WTC11 (cell line): ENCODE data around the gene GDPD3.

ENCODE experiments used
- CTCF ChIP-seq: fragments of 200-600 bp; IDR thresholded peaks from 2 replicates; pipeline ENCODE4 v1.8.0; 2022; ENCODE audit warnings: antibody characterized with exemption
- ESRRA ChIP-seq: sonication (generic); formaldehyde crosslinking; IDR thresholded peaks from 2 replicates; pipeline ENCODE4 v1.8.1; 2022; ENCODE audit warnings: mild to moderate bottlenecking, missing genetic modification reagents, borderline replicate concordance
- TCF7 ChIP-seq: sonication (generic); formaldehyde crosslinking; IDR thresholded peaks from 2 replicates; pipeline ENCODE4 v1.8.0; 2022; ENCODE audit warnings: mild to moderate bottlenecking, low read depth, missing genetic modification reagents, moderate library complexity

DNA sequence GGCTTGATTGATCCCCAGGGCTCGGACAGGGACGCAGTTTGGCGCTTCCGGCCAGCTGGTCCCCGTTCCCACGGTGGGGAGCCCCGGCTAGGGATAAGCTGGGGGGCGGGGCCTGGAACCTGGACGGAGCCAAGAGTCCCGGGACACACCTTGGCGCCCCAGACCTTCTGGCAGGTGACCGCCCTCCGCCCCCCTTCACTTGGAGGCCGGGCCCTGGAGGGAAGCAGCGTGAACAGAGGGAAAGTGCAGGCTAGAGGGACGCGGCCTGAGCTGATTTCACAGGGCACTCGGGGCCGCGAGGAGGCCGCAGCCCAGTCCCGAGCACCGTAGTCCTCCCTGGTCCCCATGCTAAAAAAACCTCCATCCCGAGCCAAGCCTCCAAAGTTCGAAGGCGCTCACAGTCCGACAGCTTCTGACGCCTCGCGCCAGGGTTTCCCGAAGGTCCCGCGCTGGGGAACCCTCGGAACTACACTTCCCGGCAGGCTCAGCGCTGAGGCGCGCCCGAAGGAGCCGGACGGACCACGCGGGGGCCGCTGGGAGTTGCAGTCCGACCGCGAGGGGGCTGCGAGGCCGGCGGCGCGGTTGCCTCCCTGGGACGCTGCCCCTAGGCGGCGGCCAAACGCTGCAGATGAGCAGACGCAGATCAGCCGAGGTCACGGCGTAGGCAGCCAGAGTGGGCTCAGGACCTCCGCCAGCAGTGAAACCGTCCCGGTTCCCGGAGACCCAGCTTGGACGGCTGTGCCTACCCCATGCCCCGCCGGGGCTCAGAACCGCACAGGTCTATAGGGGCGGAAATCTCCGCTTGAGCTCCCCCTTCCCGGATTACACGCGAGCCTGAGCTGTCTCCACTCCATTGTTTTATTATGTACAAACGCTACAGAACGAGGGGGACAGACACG is 21.6 kb downstream of the GDPD3 start, which contains the start of gene TBX6:
- TF ChIP-seq CTCF (no peak), ESRRA (no peak), TCF7 (CRISPR knock-in tag) (no peak)
